SK-N-MC (cell line): ENCODE data around the gene MORF4L2.
"Not testable (repeated sequence)": the region's sequence is repeated elsewhere in the genome, so short reads cannot be mapped to it uniquely, and the experiment has no call there.

Source experiments
- DNase-seq: peaks from one replicate; pipeline ENCODE4 v3.0.0-alpha.2; 2011; ENCODE audit warnings: low read depth, low spot score
- H3K27ac ChIP-seq: fragments of 200-600 bp; sonication (generic); 2 replicates; pipeline ENCODE4 v1.5.1; 2016; ENCODE audit warnings: mixed run types
- H3K36me3 ChIP-seq: fragments of 200-600 bp; sonication (generic); 2 replicates; pipeline ENCODE4 v1.6.1; 2017; ENCODE audit warnings: antibody characterized with exemption, low read length, mixed read lengths; ENCODE audit not compliant: insufficient read depth
- H3K4me3 ChIP-seq: fragments of 200-600 bp; sonication (generic); 2 replicates; pipeline ENCODE4 v1.5.1; 2016
- H3K9ac ChIP-seq: fragments of 200-600 bp; sonication (generic); 2 replicates; pipeline ENCODE4 v1.8.0; 2017; ENCODE audit warnings: mixed run types, mixed read lengths; ENCODE audit not compliant: insufficient read length
- H3K9me3 ChIP-seq: fragments of 200-600 bp; sonication (generic); 2 replicates; pipeline ENCODE4 v1.6.1; 2017; ENCODE audit warnings: low read depth, mild to moderate bottlenecking, antibody characterized with exemption, low read length, moderate library complexity, mixed read lengths
- EZH2 ChIP-seq: fragments of 200-600 bp; sonication (generic); IDR thresholded peaks from one replicate; pipeline ENCODE4 v1.6.1; 2017; ENCODE audit warnings: antibody characterized with exemption
- FOXP2 ChIP-seq: optimal IDR thresholded peaks from 2 replicates; pipeline ENCODE3; 2011; ENCODE audit warnings: mild to moderate bottlenecking, moderate library complexity; ENCODE audit not compliant: insufficient read depth; ENCODE audit errors: extremely low read length, control extremely low read depth
- POLR2AphosphoS5 ChIP-seq: IDR thresholded peaks from 2 replicates; pipeline ENCODE4 v1.6.1; 2012; ENCODE audit warnings: mild to moderate bottlenecking, low read depth, low read length, borderline replicate concordance

The MORF4L2 gene

GRCh38 chrX:103644125-103644524 is 42.4 kb downstream of the MORF4L2 start:
- TF ChIP-seq FOXP2 (no peak), EZH2 (no peak), POLR2AphosphoS5 (no peak)
- Histone ChIP-seq H3K4me3 (no peak overlapping the region), H3K9me3 (no peaks in the 10 kb centered on the region), H3K36me3 (no peaks in the 10 kb centered on the region), H3K9ac (no peak overlapping the region), H3K27ac (no peak overlapping the region)
- DNase-seq = no peak

GRCh38 chrX:103640401-103641155 is 45.9 kb downstream of the MORF4L2 start:
- no peak for DNase-seq
- Histone ChIP-seq H3K9ac (no peak overlapping the region), H3K36me3 (no peaks in the 10 kb centered on the region), H3K9me3 (no peaks in the 10 kb centered on the region), H3K4me3 (no peak overlapping the region), H3K27ac (no peak overlapping the region)
- TF ChIP-seq EZH2 = no peak
- no peak for TF ChIP-seq FOXP2
- TF ChIP-seq POLR2AphosphoS5 = no peak

GRCh38 chrX:103638479-103639346 is 47.8 kb downstream of the MORF4L2 start:
- H3K27ac ChIP-seq, DNase-seq, H3K9ac ChIP-seq, H3K9me3 ChIP-seq, H3K4me3 ChIP-seq, H3K36me3 ChIP-seq: not testable (repeated sequence)

GRCh38 chrX:103637604-103638338 is 48.7 kb downstream of the MORF4L2 start:
- no peak for TF ChIP-seq POLR2AphosphoS5
- TF ChIP-seq EZH2 = no peak
- TF ChIP-seq FOXP2 = no peak
- Histone ChIP-seq H3K9me3 (no peaks in the 10 kb centered on the region), H3K27ac (no peak overlapping the region), H3K9ac (no peak overlapping the region), H3K36me3 (no peaks in the 10 kb centered on the region), H3K4me3 (no peak overlapping the region)
- no peak for DNase-seq

GRCh38 chrX:103635436-103635835 is 51.1 kb downstream of the MORF4L2 start:
- no peaks in the 10 kb centered on the region for H3K9me3 ChIP-seq
- H3K27ac ChIP-seq = no peak overlapping the region
- TF ChIP-seq POLR2AphosphoS5 (no peak), EZH2 (no peak), FOXP2 (no peak)
- no peak overlapping the region for H3K9ac ChIP-seq
- no peak for DNase-seq
- H3K36me3 ChIP-seq = no peaks in the 10 kb centered on the region
- no peak overlapping the region for H3K4me3 ChIP-seq

GRCh38 chrX:103631145-103631544 is 55.4 kb downstream of the MORF4L2 start:
- no peak overlapping the region for H3K4me3 ChIP-seq
- no peak for TF ChIP-seq POLR2AphosphoS5
- no peak for TF ChIP-seq EZH2
- no peak for TF ChIP-seq FOXP2
- H3K27ac ChIP-seq = no peak overlapping the region

GRCh38 chrX:103630171-103630511 is 56.4 kb downstream of the MORF4L2 start:
- Histone ChIP-seq H3K9ac (peak overlapping the region; percentile 78), H3K9me3 (no peaks in the 10 kb centered on the region), H3K27ac (0 out of 2 replicates have a peak overlapping the region, but pooled peaks have one; percentile 84), H3K36me3 (no peaks in the 10 kb centered on the region), H3K4me3 (peak overlapping the region; percentile 84)
- no peak for TF ChIP-seq POLR2AphosphoS5
- no peak for TF ChIP-seq EZH2
- peak; percentile 12 for DNase-seq

More at GRCh38 chrX:103631145-103631544, 55.4 kb downstream of the MORF4L2 start:
- Histone ChIP-seq H3K9me3 (no peaks in the 10 kb centered on the region), H3K9ac (no peak overlapping the region), H3K36me3 (no peaks in the 10 kb centered on the region)
- no peak for DNase-seq
